Ishikawa (cell line): ENCODE results near the gene PSMG2.

Source experiments
- CEBPB ChIP-seq: IDR thresholded peaks from 2 replicates; pipeline ENCODE4 v1.6.1; 2012
- CREB1 ChIP-seq: IDR thresholded peaks from 2 replicates; pipeline ENCODE4 v1.6.1; 2012; ENCODE audit warnings: low read depth
- EGR1 ChIP-seq: IDR thresholded peaks from 2 replicates; pipeline ENCODE4 v1.6.1; 2012
- EP300 ChIP-seq: IDR thresholded peaks from 2 replicates; pipeline ENCODE4 v1.6.1; 2012; ENCODE audit warnings: borderline replicate concordance
- FOXM1 ChIP-seq: IDR thresholded peaks from 2 replicates; pipeline ENCODE4 v1.6.1; 2012; ENCODE audit warnings: low read depth, borderline replicate concordance
- MAX ChIP-seq: IDR thresholded peaks from 2 replicates; pipeline ENCODE4 v1.6.1; 2012
- NFIC ChIP-seq: IDR thresholded peaks from 2 replicates; pipeline ENCODE4 v1.6.1; 2012
- RAD21 ChIP-seq: IDR thresholded peaks from 2 replicates; pipeline ENCODE4 v1.6.1; 2012; ENCODE audit warnings: low read depth
- TAF1 ChIP-seq: IDR thresholded peaks from 2 replicates; pipeline ENCODE4 v1.6.1; 2012; ENCODE audit warnings: low read depth, mild to moderate bottlenecking
- TCF12 ChIP-seq: IDR thresholded peaks from 2 replicates; pipeline ENCODE4 v1.6.1; 2012; ENCODE audit warnings: low read depth
- TEAD4 ChIP-seq: IDR thresholded peaks from 2 replicates; pipeline ENCODE4 v1.6.1; 2012
- YY1 ChIP-seq: IDR thresholded peaks from 2 replicates; pipeline ENCODE4 v1.6.1; 2012; ENCODE audit warnings: low read depth
- ZBTB7A ChIP-seq: IDR thresholded peaks from 2 replicates; pipeline ENCODE4 v1.6.1; 2012; ENCODE audit warnings: low read depth
- TF ChIP-seq, protein P1 (sequence below): IDR thresholded peaks from 2 replicates; pipeline ENCODE4 v1.6.1; 2012
- TF ChIP-seq, protein P2 (sequence below): IDR thresholded peaks from 2 replicates; pipeline ENCODE4 v1.6.1; 2012; ENCODE audit warnings: low read depth, mild to moderate bottlenecking

PSMG2 gene

GRCh38 chr18:12726774-12727550 lies 24.1 kb downstream of the PSMG2 start:
- TF ChIP-seq NFIC: no peak
- TF ChIP-seq RAD21: peak; percentile 85
- TF ChIP-seq, protein P1, sequence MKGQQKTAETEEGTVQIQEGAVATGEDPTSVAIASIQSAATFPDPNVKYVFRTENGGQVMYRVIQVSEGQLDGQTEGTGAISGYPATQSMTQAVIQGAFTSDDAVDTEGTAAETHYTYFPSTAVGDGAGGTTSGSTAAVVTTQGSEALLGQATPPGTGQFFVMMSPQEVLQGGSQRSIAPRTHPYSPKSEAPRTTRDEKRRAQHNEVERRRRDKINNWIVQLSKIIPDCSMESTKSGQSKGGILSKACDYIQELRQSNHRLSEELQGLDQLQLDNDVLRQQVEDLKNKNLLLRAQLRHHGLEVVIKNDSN: no peak

GRCh38 chr18:12737243-12737902 lies 34.5 kb downstream of the PSMG2 start:
- TF ChIP-seq CREB1 (no peak), TCF12 (no peak), MAX (no peak), RAD21 (peak; percentile 23; the same call in 1 of the 2 replicates), ZBTB7A (no peak)
- TF ChIP-seq, protein P1: no peak

- TF ChIP-seq, protein P2, sequence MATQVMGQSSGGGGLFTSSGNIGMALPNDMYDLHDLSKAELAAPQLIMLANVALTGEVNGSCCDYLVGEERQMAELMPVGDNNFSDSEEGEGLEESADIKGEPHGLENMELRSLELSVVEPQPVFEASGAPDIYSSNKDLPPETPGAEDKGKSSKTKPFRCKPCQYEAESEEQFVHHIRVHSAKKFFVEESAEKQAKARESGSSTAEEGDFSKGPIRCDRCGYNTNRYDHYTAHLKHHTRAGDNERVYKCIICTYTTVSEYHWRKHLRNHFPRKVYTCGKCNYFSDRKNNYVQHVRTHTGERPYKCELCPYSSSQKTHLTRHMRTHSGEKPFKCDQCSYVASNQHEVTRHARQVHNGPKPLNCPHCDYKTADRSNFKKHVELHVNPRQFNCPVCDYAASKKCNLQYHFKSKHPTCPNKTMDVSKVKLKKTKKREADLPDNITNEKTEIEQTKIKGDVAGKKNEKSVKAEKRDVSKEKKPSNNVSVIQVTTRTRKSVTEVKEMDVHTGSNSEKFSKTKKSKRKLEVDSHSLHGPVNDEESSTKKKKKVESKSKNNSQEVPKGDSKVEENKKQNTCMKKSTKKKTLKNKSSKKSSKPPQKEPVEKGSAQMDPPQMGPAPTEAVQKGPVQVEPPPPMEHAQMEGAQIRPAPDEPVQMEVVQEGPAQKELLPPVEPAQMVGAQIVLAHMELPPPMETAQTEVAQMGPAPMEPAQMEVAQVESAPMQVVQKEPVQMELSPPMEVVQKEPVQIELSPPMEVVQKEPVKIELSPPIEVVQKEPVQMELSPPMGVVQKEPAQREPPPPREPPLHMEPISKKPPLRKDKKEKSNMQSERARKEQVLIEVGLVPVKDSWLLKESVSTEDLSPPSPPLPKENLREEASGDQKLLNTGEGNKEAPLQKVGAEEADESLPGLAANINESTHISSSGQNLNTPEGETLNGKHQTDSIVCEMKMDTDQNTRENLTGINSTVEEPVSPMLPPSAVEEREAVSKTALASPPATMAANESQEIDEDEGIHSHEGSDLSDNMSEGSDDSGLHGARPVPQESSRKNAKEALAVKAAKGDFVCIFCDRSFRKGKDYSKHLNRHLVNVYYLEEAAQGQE: no peak
- TF ChIP-seq RAD21 (no peak), TCF12 (no peak), TEAD4 (no peak), CEBPB (no peak), EP300 (no peak), ZBTB7A (no peak), MAX (no peak), EGR1 (no peak), NFIC (no peak), FOXM1 (no peak), YY1 (no peak), TAF1 (no peak), CREB1 (no peak)
- TF ChIP-seq, protein P1: no peak
These were observed 38.5 kb downstream of the PSMG2 start for GRCh38 chr18:12741351-12741750.

DNA sequence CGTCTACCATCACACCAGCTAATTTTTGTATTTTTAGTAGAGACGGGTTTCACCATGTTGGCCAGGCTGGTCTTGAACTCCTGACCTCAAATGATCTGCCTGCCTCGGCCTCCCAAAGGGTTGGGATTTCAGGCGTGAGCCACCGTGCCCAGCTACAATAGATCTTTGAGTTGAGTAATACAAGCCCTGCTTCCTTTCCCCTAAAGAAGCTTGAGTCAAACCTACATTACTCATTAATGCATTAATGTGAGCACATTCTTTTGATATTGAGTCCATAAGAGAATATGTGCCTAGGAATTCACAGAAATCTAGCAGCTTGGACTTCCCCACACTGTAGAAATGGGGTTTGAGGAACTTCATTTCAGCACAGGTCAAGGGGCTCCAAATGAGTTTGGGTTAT lies 39.6 kb downstream of the PSMG2 start:
- no peak for TF ChIP-seq EP300

- TF ChIP-seq FOXM1 (no peak), RAD21 (peak; percentile 73)
These were observed 41.3 kb downstream of the PSMG2 start for GRCh38 chr18:12744103-12744502.

DNA sequence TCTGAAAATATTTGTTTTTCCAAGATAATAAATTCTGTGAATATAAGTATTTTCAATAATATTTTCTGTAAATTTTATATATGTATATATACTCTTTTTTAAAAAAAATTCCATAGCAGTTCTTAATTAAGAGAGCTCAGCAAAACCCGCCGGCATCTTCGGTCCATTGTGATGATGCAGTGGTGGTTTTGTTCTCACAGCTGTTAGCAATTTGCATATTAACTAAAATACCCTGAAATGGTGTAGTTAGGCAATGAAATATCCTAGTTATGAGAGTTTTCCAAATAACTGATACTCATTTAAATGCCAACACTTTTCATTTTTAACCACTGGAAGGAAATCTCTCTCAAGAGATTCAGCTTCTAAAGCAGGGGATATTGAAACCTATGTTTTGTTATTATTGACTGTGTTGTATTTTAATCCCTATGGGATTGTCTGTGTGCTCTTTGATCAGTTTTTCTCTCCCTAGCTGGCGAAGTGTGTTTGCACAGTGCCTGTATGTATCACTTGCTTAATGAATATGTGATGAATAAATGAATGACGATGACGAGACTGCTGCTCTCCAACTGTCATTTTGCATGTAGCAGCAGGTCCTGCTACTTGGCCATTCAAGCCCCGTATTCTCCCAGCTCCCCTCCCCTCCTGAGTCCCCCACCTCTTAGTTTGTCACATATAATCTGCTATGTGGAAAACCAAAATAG lies 42.4 kb downstream of the PSMG2 start:
- no peak for TF ChIP-seq CREB1
- TF ChIP-seq, protein P1: no peak
- no peak for TF ChIP-seq FOXM1
- TF ChIP-seq YY1: no peak
- TF ChIP-seq, protein P2: no peak
- no peak for TF ChIP-seq RAD21
- TF ChIP-seq TCF12: no peak
- TF ChIP-seq EP300: no peak
- TF ChIP-seq CEBPB: no peak
- no peak for TF ChIP-seq MAX
- TF ChIP-seq ZBTB7A: no peak
- no peak for TF ChIP-seq TEAD4
- no peak for TF ChIP-seq TAF1
- no peak for TF ChIP-seq NFIC
- no peak for TF ChIP-seq EGR1
